ENCODE measurements around the gene ZC3H14. TPM values are rescaled to one million over a fixed set of nuclear protein-coding genes. Genes with fewer than 3 reads are reported as not detected.

Gene ZC3H14
- total RNA-seq, 1 experiment from 2014 or later: 90.6 TPM

DNA sequence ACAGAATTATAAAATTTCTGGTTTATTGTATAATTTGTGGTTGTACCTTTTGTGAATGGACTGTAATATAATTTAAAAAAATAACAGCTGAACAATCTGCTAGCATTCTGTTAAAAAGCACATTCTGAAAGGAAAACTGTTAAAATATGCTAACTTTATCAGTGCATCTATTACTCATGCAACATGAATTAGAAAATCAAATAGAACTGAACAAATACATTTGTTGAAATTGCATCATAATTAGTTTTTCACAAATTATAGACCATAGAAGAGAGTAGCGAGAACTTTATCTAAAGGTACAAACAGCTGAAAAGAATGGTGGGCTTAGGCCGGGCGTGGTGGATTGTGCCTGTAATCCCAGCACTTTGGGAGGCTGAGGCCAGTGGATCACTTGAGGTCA is 41.0 kb upstream of the ZC3H14 start:
- Histone ChIP-seq H3K14ac (ENCODE audit: insufficient read depth, low read length) (no peak overlapping the region), H3K23ac (ENCODE audit: insufficient read length, low read depth, low read length) (no peak overlapping the region), H3K79me1 (ENCODE audit: insufficient read depth, low read depth, low read length, poor library complexity, severe bottlenecking) (no peaks in the 10 kb centered on the region), H2BK20ac (ENCODE audit: low read depth, low read length, poor library complexity, severe bottlenecking) (no peak overlapping the region), H3K23me2 (ENCODE audit: insufficient read length, low read depth, low read length, poor library complexity, severe bottlenecking) (no peaks in the 10 kb centered on the region), H2BK15ac (ENCODE audit: low read depth, low read length) (no peak overlapping the region), H3K18ac (ENCODE audit: insufficient read length, low read depth, low read length) (no peak overlapping the region), H3K9me3 (ENCODE audit: control insufficient read depth, low read depth, low read length) (no peaks in the 10 kb centered on the region), H2AFZ (ENCODE audit: low read length) (no peak overlapping the region), H3K56ac (ENCODE audit: insufficient read length, low read depth, low read length) (no peak overlapping the region), H3K79me2 (ENCODE audit: insufficient read depth, low read length) (no peaks in the 10 kb centered on the region), H3K9ac (ENCODE audit: extremely low read depth, insufficient read length, low read length) (no peak overlapping the region), H3K4me1 (ENCODE audit: insufficient read depth, low read length) (no peaks in the 10 kb centered on the region), H2BK12ac (ENCODE audit: insufficient read length, low read depth, low read length) (no peak overlapping the region), H4K8ac (replicated peaks; ENCODE audit: insufficient read length, low read depth, low read length) (no peak overlapping the region), H3T11ph (ENCODE audit: low read length) (no peak overlapping the region), H4K20me1 (ENCODE audit: control insufficient read depth, insufficient read depth, insufficient read length) (no peaks in the 10 kb centered on the region), H4K91ac (ENCODE audit: insufficient read length, low read depth, low read length) (no peak overlapping the region), H2AK5ac (ENCODE audit: insufficient read length, low read length) (no peak overlapping the region), H3K27ac (ENCODE audit: insufficient read length, low read depth, low read length) (no peak overlapping the region), H2BK5ac (ENCODE audit: insufficient read length, low read length) (no peak overlapping the region), H3K4ac (ENCODE audit: low read depth, low read length) (no peak overlapping the region), H2BK120ac (ENCODE audit: low read depth, low read length, poor library complexity, severe bottlenecking) (no peak overlapping the region), H4K5ac (ENCODE audit: insufficient read length, low read depth, low read length) (no peak overlapping the region), H3K4me2 (ENCODE audit: insufficient read depth, insufficient read length, low read length) (no peak overlapping the region), H3K27me3 (ENCODE audit: insufficient read depth, low read length) (no peaks in the 10 kb centered on the region)
- Mint-ChIP-seq H3K4me1 (no peaks in the 10 kb centered on the region), H3K36me3 (ENCODE audit: insufficient read depth in 1 of 3, low read depth in 3 of 3) (peaks cover 0 to 11% (median 0%) of the 10 kb centered on the region in 3 experiments; a peak in 2 of 7 replicates), H3K27me3 (ENCODE audit: low read depth) (no peaks in the 10 kb centered on the region), H3K4me3 (no peak overlapping the region), H3K27ac (no peak overlapping the region), H3K9me3 (no peaks in the 10 kb centered on the region; a peak in 1 of 5 replicates)
- no CpG with 5 or more reads among the region's 3 CpGs for WGBS (ENCODE audit: extremely low coverage, insufficient read length, low lambda C conversion rate)
- TF ChIP-seq, protein P1, sequence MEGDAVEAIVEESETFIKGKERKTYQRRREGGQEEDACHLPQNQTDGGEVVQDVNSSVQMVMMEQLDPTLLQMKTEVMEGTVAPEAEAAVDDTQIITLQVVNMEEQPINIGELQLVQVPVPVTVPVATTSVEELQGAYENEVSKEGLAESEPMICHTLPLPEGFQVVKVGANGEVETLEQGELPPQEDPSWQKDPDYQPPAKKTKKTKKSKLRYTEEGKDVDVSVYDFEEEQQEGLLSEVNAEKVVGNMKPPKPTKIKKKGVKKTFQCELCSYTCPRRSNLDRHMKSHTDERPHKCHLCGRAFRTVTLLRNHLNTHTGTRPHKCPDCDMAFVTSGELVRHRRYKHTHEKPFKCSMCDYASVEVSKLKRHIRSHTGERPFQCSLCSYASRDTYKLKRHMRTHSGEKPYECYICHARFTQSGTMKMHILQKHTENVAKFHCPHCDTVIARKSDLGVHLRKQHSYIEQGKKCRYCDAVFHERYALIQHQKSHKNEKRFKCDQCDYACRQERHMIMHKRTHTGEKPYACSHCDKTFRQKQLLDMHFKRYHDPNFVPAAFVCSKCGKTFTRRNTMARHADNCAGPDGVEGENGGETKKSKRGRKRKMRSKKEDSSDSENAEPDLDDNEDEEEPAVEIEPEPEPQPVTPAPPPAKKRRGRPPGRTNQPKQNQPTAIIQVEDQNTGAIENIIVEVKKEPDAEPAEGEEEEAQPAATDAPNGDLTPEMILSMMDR (conservative IDR thresholded peaks at IDR 0.05): no peak
- no peak for DNase-seq
